NCI-H187 (cell line): ENCODE results near the gene KCTD5.
"Not testable (repeated sequence)": the region's sequence is repeated elsewhere in the genome, so short reads cannot be mapped to it uniquely, and the experiment has no call there.

Experiments used
- DNase-seq, 2 experiments: peaks; one replicate each; lab custom pipeline; 2025; lab: John Stamatoyannopoulos, UW

The KCTD5 gene

GRCh38 chr16:2673066-2673999 is 9.0 kb upstream of the KCTD5 start:
- peak; percentile 96 to 99 for DNase-seq

GRCh38 chr16:2675021-2675420 is 7.3 kb upstream of the KCTD5 start:
- DNase-seq: no peak

GRCh38 chr16:2675714-2676113 is 6.6 kb upstream of the KCTD5 start:
- DNase-seq: no peak

- not testable (repeated sequence) for DNase-seq
Measured at GRCh38 chr16:2676937-2677336, 5.4 kb upstream of the KCTD5 start.

- not testable (repeated sequence) for DNase-seq
Measured at GRCh38 chr16:2678206-2678965, 3.9 kb upstream of the KCTD5 start.

- DNase-seq: peak; percentile 51 to 80
Measured at GRCh38 chr16:2679902-2680301, 2.4 kb upstream of the KCTD5 start.

- DNase-seq: not testable (repeated sequence)
Measured at GRCh38 chr16:2680360-2680759, 2.0 kb upstream of the KCTD5 start.

GRCh38 chr16:2683041-2683440 is 718 bp downstream of the KCTD5 start:
- not testable (repeated sequence) for DNase-seq

- DNase-seq: not testable (repeated sequence)
Measured at GRCh38 chr16:2686075-2686474, 3.8 kb downstream of the KCTD5 start.

GRCh38 chr16:2686912-2687507 is 4.7 kb downstream of the KCTD5 start:
- no peak for DNase-seq

- DNase-seq: no peak
Measured at GRCh38 chr16:2687531-2688308, 5.4 kb downstream of the KCTD5 start.

- not testable (repeated sequence) for DNase-seq
Measured at GRCh38 chr16:2689422-2689821, 7.1 kb downstream of the KCTD5 start.

GRCh38 chr16:2689968-2690801 is 7.9 kb downstream of the KCTD5 start:
- DNase-seq: no peak

- no peak for DNase-seq
Measured at GRCh38 chr16:2690852-2691251, 8.5 kb downstream of the KCTD5 start.

- DNase-seq: no peak
Measured at GRCh38 chr16:2691491-2692248, 9.3 kb downstream of the KCTD5 start.

- no peak for DNase-seq
Measured at GRCh38 chr16:2692251-2692947, 10.1 kb downstream of the KCTD5 start.

GRCh38 chr16:2692948-2693651 is 10.8 kb downstream of the KCTD5 start:
- no peak for DNase-seq

- DNase-seq: not testable (repeated sequence)
Measured at GRCh38 chr16:2696601-2697250, 14.4 kb downstream of the KCTD5 start.
